HG02884 (cell line): ENCODE measurements around the gene SMTNL2.

Experiments
- ATAC-seq: cut with Tn5 transposase; IDR thresholded peaks from one replicate; pipeline ENCODE4 v1.9.1; 2021; ENCODE audit warnings: mild to moderate bottlenecking, moderate library complexity; ENCODE audit not compliant: unreplicated experiment

The SMTNL2 gene

GRCh38 chr17:4545217-4545951, 38.9 kb upstream of the SMTNL2 start:
- ATAC-seq: no peak

- ATAC-seq: no peak
Measured at GRCh38 chr17:4547118-4547906, 37.0 kb upstream of the SMTNL2 start.

- ATAC-seq: no peak
Measured at GRCh38 chr17:4548061-4548461, 36.3 kb upstream of the SMTNL2 start.

GRCh38 chr17:4548721-4549531, 35.4 kb upstream of the SMTNL2 start:
- ATAC-seq: no peak

- ATAC-seq: no peak
Measured at GRCh38 chr17:4549781-4550533, 34.4 kb upstream of the SMTNL2 start.

GRCh38 chr17:4550534-4551039, 33.7 kb upstream of the SMTNL2 start:
- ATAC-seq: no peak

- no peak for ATAC-seq
Measured at GRCh38 chr17:4551141-4551540, 33.2 kb upstream of the SMTNL2 start.

DNA sequence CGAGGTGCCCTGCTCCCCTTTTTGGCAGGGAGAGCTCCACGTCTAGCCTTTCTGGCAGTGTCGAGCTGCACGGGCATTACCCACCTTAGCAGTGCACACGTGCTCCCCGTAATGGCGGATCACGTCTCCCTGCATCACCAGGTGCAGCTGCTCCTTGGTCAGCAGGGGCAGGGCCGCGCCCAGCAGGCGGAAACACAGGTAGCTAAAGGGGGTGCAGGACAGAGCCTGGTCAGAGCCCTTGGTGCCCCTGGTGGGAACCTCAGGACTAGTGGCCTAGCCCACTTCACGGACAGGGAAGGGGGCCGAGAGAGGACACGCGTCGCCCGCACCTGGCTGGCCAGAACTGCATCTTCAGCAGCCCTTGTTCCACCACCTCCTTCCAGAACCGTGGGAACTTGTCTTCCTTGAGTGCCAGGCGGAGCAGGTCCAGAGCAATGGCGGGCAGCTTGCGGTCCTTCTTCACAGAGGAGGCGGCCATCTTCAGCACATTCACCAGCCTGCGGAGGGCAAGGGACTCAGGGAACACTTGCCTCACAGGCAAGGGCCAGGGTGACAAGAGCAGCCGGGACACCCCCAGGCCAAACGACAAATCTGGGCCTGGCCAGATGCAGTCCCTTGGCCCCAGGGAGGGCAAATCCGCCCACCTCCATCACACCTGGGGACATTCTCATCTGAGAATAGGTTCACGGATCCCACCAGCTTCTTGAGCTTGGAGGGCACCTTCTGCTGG, 32.4 kb upstream of the SMTNL2 start:
- no peak for ATAC-seq

DNA sequence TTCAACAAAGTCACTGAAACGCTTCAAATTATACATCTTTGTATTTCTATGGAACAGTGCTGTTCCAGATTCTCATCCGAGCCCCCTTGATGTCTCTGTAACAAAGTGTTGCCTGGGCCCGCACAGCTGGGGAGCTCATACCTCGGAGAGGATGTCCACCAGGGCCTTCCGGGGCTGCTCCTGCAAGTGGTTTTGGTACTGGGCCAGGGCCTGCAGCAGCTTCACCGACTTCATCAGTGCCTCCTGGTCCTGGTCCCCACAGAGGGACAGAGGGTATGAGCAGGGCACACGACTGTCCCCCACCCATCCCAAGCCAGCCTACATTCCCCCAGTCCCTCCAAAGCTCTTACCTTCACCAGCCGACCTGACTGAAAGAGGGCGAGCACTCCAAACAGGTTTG, 30.7 kb upstream of the SMTNL2 start:
- ATAC-seq: no peak

GRCh38 chr17:4554441-4554996, 29.8 kb upstream of the SMTNL2 start:
- no peak for ATAC-seq

DNA sequence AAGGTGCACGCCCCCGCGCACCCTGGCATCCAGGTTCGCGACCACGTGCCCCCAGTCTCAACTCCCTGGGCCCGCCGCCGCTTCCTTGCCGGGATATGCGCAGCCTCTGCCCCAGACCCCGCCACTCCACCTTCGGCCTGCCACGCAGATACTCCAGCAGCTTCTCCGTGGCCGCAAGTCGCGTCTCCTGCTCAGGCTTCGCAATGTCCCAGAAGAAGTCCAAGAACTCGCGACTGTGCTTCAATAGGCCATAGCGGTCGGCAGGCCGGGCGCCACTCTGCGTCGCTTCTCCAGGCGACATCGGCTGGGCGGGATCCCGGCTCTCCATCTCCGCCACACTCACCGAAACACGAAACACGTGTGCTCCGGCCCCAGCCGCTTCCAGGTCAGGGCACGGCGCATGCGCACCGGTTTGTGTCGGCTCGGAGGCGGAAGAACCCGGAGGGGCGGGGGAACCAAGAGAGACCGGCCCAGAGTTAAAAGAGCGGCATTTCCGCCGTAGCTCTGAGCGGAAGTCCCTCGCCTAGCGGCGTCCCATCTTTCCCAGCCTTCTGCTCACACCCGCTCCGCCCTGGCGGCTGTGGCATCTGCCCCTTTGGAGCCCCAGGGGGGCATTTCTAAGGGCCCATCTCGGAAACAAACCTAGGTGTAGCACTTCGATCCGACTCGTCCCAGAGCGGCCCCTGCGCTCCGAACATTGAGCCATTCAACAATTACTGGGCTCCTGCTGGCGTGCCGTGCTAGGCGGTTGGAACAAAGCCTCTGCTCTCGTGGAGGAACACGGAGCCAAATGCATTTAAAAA, 29.1 kb upstream of the SMTNL2 start, which contains the start of gene MYBBP1A:
Gene MYBBP1A (minus strand): TSS at position 388 of the 803 bp plus-strand sequence. CDS start 60 bp downstream, at position 328.
- peak; percentile 84 for ATAC-seq

DNA sequence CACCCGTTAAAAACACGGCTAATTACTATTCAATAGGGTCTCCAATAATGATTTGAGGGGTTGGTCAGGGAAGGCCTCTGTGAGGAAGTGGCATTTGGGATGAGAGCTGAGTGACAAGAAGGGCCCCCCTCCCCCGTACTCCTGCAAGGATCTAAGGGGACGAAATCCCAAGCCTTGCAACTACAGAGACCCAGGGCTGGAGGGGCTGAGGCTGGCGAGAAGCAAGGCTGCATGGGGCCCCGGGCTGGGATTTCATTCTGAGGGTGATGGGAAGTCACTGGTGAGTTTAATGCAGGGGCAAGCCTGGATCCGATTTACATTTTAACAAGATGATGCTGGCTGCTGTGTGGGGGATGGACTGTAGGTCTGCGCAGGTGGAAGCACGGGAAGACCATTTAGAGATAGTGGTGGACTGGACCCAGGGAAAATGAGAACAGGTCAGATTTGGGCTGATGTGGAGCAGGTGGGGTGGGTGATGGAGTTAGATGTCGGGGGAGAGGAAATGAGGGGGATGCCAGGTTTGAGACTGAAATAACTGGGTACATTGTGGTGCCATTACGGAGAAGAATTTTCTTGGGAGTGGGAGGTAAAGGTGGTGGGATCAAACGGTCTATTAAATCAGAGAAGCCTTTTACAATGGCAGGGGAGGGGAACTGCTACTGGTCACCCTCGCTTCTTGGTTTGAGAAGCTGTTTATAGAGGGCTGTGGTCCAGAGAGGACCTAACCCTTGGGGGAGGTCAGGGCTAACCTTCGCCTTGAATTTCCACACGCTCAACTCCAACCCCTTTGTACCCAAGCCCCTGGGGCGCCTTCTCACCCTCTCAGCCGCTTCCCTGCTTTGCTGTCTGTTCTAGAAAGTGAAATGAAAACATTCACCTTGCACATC, 28.2 kb upstream of the SMTNL2 start:
- no peak for ATAC-seq

DNA sequence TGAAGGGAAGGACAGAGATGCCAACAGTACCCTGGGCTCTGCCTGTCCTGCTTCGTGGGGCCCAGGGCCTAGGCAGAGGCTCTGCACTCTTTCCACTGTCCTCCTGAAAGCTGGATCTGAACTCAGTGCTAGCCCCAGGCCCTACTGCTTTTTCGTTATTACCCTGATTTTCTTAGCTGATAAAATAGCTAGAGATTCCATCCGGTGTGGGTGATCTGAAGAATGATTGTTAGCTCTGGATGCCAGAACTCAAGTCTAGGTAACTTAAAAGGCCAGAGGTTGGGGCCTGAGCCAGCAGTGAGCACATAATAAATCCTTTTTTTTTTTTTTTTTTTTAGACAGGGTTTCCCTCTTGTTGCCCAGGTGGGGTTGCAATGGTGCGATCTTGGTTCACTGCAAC, 27.3 kb upstream of the SMTNL2 start:
- ATAC-seq: no peak

- ATAC-seq: no peak
Measured at GRCh38 chr17:4557626-4558346, 26.5 kb upstream of the SMTNL2 start.

DNA sequence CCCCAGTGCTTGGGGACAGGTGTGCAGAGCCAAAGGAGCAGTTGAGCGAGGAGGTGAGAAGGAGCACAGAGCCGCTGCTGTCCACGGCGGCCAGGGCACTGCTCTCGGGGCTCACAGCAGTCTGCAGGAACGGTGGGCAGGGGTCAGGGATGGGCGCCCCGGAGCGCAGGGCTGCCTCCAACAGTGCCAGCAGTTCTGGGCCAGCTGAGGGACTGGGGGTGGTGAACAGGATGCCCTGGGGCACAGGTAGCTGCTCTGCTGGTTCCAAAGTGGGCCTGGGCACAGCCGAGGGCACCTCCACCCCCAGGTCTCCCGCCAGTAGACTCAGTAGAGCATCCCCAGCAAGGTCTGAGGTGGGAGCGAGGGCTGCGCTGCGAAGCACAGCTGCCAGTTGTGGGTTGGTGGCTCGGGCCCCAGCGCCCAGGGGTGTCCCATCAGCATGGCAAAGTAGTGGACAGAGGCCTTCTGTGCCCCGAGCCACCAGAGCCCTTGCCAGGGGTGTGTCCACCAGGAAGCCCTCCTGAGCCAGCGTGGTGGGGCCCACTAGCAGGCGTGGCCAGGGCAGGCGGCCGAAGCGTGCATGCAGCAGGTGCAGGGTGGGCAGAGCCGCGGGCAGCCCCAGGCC, 25.9 kb upstream of the SMTNL2 start:
- no peak for ATAC-seq

- no peak for ATAC-seq
Measured at GRCh38 chr17:4559139-4559791, 25.1 kb upstream of the SMTNL2 start.
